Fibroblast of the aortic adventitia (primary cell): ENCODE results near the gene RASA2. TPM values are rescaled to one million over a fixed set of nuclear protein-coding genes. Genes with fewer than 3 reads are reported as not detected.

Experiments
- DNase-seq: peaks from one replicate; pipeline ENCODE4 v3.0.0-alpha.2; 2010; ENCODE audit warnings: low read depth
- H3K4me3 ChIP-seq: 2 replicates; pipeline ENCODE4 v1.5.1; 2011; ENCODE audit warnings: low read depth, mild to moderate bottlenecking, control low read depth, low read length, moderate library complexity
- total RNA-seq: library from RNA; depleted of rRNA; stranded (reverse); fragments of >200 nt; gene quantifications from 2 replicates; pipeline ENCODE4 v1.2.3, GENCODE V29; 2012; ENCODE audit warnings: low replicate concordance
- TF ChIP-seq, protein P1 (sequence below): IDR thresholded peaks from 2 replicates; pipeline ENCODE4 v1.5.1; 2011; ENCODE audit warnings: mild to moderate bottlenecking, low read length, control low read depth, inconsistent platforms; ENCODE audit not compliant: insufficient read depth

The RASA2 gene
- total RNA-seq, 1 donor = 28.9 TPM

DNA sequence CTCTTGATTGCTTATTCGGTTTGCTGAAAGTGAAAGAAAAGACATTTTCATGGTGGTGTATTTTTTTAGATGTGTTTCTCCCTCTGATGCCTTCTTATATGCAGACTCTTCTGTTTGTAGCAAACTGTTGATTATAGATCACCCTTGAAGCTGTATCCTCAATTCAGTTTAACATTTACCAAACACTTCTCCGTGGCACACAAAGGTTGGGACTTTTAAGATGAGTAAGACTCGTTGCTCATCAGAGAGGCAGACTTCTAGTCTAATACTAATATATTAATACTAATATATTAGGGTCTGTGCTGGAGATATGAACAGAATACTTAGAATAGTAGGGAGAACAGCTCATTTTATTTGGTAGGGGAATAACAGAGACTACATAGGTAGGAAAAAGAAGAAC lies 32.8 kb downstream of the RASA2 start:
- no peak for DNase-seq
- TF ChIP-seq, protein P1, sequence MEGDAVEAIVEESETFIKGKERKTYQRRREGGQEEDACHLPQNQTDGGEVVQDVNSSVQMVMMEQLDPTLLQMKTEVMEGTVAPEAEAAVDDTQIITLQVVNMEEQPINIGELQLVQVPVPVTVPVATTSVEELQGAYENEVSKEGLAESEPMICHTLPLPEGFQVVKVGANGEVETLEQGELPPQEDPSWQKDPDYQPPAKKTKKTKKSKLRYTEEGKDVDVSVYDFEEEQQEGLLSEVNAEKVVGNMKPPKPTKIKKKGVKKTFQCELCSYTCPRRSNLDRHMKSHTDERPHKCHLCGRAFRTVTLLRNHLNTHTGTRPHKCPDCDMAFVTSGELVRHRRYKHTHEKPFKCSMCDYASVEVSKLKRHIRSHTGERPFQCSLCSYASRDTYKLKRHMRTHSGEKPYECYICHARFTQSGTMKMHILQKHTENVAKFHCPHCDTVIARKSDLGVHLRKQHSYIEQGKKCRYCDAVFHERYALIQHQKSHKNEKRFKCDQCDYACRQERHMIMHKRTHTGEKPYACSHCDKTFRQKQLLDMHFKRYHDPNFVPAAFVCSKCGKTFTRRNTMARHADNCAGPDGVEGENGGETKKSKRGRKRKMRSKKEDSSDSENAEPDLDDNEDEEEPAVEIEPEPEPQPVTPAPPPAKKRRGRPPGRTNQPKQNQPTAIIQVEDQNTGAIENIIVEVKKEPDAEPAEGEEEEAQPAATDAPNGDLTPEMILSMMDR = no peak
- no peak overlapping the region for H3K4me3 ChIP-seq

DNA sequence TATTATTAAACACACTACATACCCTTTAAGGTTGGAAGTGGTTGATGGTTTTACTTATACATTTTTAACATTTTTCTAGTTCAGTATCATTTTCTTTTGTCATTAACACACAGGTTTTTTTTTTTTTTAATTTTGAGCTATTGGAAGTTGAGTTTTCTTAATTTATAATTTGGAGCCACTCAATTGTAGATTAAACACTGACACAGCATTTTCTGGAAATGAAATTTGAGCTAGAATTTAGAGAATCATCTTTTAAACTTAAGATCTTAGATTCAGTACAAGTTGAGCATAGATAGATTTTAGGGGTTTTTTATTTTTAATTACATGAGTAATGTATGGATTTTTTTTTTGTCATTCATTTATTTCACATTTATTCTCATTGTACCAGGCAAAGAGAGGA lies 35.0 kb downstream of the RASA2 start:
- DNase-seq = no peak
- TF ChIP-seq, protein P1 = no peak
- no peak overlapping the region for H3K4me3 ChIP-seq

DNA sequence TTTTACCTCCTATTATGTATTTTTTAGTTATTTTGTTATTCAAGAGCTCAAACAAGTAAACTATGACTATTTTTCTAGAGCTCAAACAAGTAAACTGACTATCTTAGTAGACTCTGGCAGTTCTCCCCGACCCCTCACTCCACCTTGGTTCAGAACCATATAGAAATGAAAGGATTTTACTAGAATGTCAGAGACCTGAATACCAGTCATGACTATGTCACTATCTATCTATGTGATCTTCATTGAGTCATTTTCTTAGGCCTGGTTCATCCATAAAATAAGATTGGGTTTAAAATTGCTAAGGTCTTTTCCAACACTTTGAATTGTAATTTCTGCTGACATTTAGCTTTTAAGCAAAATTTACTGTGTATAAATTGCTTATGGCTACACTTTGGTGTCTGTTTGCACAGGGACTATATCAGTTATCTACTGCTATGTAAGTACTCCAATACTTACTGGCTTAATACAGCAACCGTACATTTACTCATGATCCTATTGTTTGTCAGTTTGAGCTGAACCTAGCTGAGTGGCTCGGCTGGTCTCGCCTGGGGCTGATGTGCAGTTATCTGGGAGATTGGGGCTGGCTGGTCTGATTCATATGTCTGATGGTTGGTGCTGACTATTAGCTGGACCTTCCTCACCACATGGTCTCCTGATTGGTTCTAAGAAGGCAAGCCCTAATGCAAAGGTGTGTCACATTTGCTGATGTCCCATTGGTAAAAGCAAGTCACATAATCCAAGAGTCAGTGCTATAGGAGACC lies 37.0 kb downstream of the RASA2 start:
- DNase-seq = no peak
- H3K4me3 ChIP-seq = no peak overlapping the region
- TF ChIP-seq, protein P1 = no peak

DNA sequence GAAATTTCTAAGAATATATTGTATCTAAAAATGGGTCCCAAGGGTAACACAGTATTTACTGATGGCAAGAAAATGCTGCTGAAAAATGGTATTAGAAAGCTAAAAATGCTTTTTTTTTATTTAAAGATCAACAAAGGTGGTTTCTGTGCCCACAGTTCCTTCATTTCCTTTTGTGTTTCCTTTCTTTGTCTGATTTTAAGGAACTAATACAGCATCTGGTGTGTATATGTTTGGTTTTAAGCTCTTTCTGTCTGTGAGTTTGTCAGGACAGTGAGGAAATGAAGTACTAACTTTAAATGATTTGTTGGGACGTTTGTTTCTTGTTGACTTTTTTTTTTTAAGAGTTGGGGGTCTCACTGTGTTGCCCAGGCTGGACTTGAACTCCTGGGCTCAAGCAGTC lies 38.2 kb downstream of the RASA2 start:
- H3K4me3 ChIP-seq = no peak overlapping the region
- TF ChIP-seq, protein P1 = no peak
- no peak for DNase-seq

DNA sequence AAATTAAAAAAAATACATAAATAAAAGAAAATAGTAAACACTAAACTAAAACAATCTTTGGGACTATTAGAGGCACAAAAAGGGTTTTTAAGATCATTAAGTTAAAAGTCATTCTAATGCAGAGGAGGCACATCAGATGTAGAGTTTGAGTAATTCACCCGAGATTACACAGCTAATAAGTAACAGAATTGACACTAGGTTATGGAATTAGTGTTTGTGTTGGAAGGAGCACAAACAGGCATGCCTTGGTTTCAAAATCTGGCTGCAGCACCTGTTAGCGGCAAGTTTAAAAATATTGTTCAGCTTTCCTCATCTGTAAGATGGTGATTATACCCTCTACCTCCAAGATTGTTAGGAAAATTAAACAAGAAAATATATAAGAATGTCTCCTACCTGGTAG lies 39.0 kb downstream of the RASA2 start:
- TF ChIP-seq, protein P1 = no peak
- H3K4me3 ChIP-seq = no peak overlapping the region
- DNase-seq = no peak

DNA sequence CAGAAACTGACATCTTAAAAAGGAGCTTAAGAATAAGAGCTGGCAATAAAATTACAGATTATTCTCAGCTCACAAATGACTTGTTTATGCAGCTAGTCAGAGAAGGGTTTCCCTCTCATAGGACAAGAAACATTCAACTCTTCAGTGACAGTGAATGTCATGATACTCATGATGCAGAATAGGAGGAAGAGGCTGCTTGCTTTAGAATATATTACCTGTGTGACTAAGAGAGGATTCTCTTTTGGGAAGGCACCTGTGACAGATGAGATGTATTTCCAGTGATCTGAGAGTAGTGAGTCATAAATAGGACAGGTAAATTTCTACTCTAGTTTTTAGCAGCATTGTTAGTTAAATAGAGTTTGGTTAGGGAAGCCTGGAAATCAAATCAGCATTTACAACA lies 39.9 kb downstream of the RASA2 start:
- TF ChIP-seq, protein P1 = no peak
- DNase-seq = no peak
- H3K4me3 ChIP-seq = no peak overlapping the region

DNA sequence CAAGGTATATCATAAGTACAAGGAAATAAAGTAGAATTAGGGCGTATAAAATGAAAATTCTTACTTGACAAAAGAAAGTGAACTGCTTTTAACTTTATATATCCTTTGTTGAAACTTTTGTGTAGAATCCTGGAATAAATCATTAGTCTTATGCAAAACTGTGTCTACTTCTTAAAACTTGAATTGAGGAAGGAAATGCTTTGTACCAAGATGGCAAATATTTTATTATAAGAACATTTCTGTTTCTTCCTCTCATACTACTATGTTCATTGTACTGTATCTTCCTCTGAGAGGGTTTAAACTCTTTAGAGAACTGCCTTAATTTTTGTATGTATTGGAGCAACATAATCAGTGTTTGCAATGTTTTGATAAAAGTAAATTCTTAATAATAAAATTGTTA lies 42.0 kb downstream of the RASA2 start:
- no peak overlapping the region for H3K4me3 ChIP-seq
- TF ChIP-seq, protein P1 = no peak
- DNase-seq = no peak
